GM12892 (cell line): ENCODE measurements around the gene FASTKD1.

ENCODE experiments used
- POLR2A ChIP-seq: IDR thresholded peaks from 2 replicates; pipeline ENCODE4 v1.6.1; 2011; ENCODE audit warnings: low read depth, low read length, control low read depth
- POLR2AphosphoS5 ChIP-seq: IDR thresholded peaks from 2 replicates; pipeline ENCODE4 v1.6.1; 2011; ENCODE audit warnings: low read depth, low read length, control low read depth
- TAF1 ChIP-seq: IDR thresholded peaks from 2 replicates; pipeline ENCODE4 v1.6.1; 2011; ENCODE audit warnings: low read depth, mild to moderate bottlenecking, control low read depth, low read length, borderline replicate concordance

DNA sequence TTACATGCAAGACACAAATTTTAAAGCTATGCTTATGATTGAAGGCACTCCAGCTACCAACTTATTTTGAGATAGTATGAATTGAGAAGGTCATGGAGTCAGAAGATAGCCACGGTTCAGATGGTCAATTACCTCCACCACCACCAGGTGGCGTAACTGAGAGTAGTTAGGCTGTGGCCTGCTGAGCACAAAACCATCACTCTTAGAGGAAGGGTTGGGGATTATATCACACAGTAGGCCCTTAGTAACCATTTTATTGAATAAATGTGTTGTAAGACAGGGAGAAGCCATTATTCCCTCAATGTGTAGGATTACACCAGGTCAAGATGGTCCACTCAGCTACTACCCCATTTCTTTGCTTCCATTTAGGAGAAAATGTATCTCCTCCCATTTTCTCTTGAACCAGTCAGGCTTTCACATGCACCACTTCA, 45.4 kb downstream of the FASTKD1 start:
- TF ChIP-seq POLR2A (no peak), TAF1 (no peak), POLR2AphosphoS5 (no peak)
